Neuronal stem cell (in vitro differentiated cells): Measurements from ENCODE around the gene CARD16. TPM values are rescaled to one million over a fixed set of nuclear protein-coding genes. Genes with fewer than 3 reads are reported as not detected.
"Not testable (repeated sequence)": the region's sequence is repeated elsewhere in the genome, so short reads cannot be mapped to it uniquely, and the experiment has no call there.

ENCODE experiments used
- DNase-seq: peaks from one replicate; pipeline ENCODE4 v3.0.0-alpha.2; 2013; ENCODE audit warnings: low spot score
- H2AFZ ChIP-seq: one replicate; pipeline ENCODE4 v1.6.1; 2013; ENCODE audit warnings: mild to moderate bottlenecking, low read length, inconsistent platforms
- H2AK5ac ChIP-seq: 2 replicates; pipeline ENCODE4 v1.6.1; 2013; ENCODE audit warnings: low read depth, mild to moderate bottlenecking, inconsistent platforms, low read length, moderate library complexity, mixed read lengths
- H2BK120ac ChIP-seq: 2 replicates; pipeline ENCODE4 v1.6.1; 2013; ENCODE audit warnings: low read depth, mild to moderate bottlenecking, inconsistent platforms, low read length, moderate library complexity, mixed read lengths
- H2BK12ac ChIP-seq: one replicate; pipeline ENCODE4 v1.6.1; 2013; ENCODE audit warnings: low read length, inconsistent platforms
- H2BK15ac ChIP-seq: 2 replicates; pipeline ENCODE4 v1.6.1; 2013; ENCODE audit warnings: mild to moderate bottlenecking, low read length, inconsistent platforms, mixed read lengths
- H2BK5ac ChIP-seq: one replicate; pipeline ENCODE4 v1.6.1; 2013; ENCODE audit warnings: inconsistent platforms, mild to moderate bottlenecking, low read length, moderate library complexity
- H3K14ac ChIP-seq: one replicate; pipeline ENCODE4 v1.6.1; 2013; ENCODE audit warnings: low read length, inconsistent platforms
- H3K18ac ChIP-seq: 2 replicates; pipeline ENCODE4 v1.6.1; 2013; ENCODE audit warnings: low read length, inconsistent platforms
- H3K23ac ChIP-seq: 2 replicates; pipeline ENCODE4 v1.6.1; 2013; ENCODE audit warnings: low read depth, mild to moderate bottlenecking, mixed read lengths, low read length, inconsistent platforms; ENCODE audit not compliant: poor library complexity
- H3K27ac ChIP-seq: replicated peaks from 3 replicates; pipeline ENCODE4 v1.5.1; 2013; ENCODE audit warnings: low read length, inconsistent platforms
- H3K27me3 ChIP-seq, 3 experiments: 2 replicates each; pipeline ENCODE4 v1.6.1; 2013; ENCODE audit warnings: low read length in 3 of 3, mild to moderate bottlenecking in 2 of 3, inconsistent platforms in 1 of 3, low read depth in 1 of 3, mixed read lengths in 1 of 3, moderate library complexity in 1 of 3; ENCODE audit not compliant: control insufficient read depth in 3 of 3, insufficient read depth in 3 of 3
- H3K36me3 ChIP-seq, 2 donors: replicated peaks in 1 of 2; 2 replicates each; pipeline ENCODE4 v1.6.1; 2013; ENCODE audit warnings: low read length in 2 of 2; ENCODE audit not compliant: control insufficient read depth in 2 of 2, insufficient read depth in 2 of 2
- H3K4ac ChIP-seq: 2 replicates; pipeline ENCODE4 v1.6.1; 2013; ENCODE audit warnings: inconsistent platforms, mild to moderate bottlenecking, low read length, moderate library complexity
- H3K4me1 ChIP-seq, 2 donors: 1 replicate in 1 of 2; 2 replicates in 1 of 2; pipeline ENCODE4 v1.6.1; 2013; ENCODE audit warnings: low read length in 2 of 2, low read depth in 1 of 2; ENCODE audit not compliant: control insufficient read depth in 2 of 2, insufficient read depth in 1 of 2
- H3K4me2 ChIP-seq: one replicate; pipeline ENCODE4 v1.6.1; 2013; ENCODE audit warnings: mild to moderate bottlenecking, low read length, inconsistent platforms; ENCODE audit not compliant: insufficient read depth, poor library complexity, severe bottlenecking
- H3K4me3 ChIP-seq, 2 donors: 2 replicates each; pipeline ENCODE4 v1.5.1; 2013; ENCODE audit warnings: low read length in 2 of 2, mild to moderate bottlenecking in 2 of 2, inconsistent platforms in 1 of 2, moderate library complexity in 1 of 2
- H3K79me1 ChIP-seq: one replicate; pipeline ENCODE4 v1.6.1; 2013; ENCODE audit warnings: low read depth, mild to moderate bottlenecking, inconsistent platforms, low read length, moderate library complexity
- H3K9ac ChIP-seq: one replicate; pipeline ENCODE4 v1.6.1; 2013; ENCODE audit warnings: mild to moderate bottlenecking, low read depth, low read length, inconsistent platforms; ENCODE audit not compliant: poor library complexity
- H3K9me3 ChIP-seq, 2 donors: replicated peaks in 1 of 2; 2 replicates each; pipeline versions ENCODE3 to v1.6.1; 2013; ENCODE audit warnings: low read length in 2 of 2, mild to moderate bottlenecking in 2 of 2, inconsistent platforms in 1 of 2, low read depth in 1 of 2, mixed read lengths in 1 of 2, moderate library complexity in 1 of 2; ENCODE audit not compliant: control insufficient read depth in 2 of 2, insufficient read depth in 1 of 2
- H4K8ac ChIP-seq: one replicate; pipeline ENCODE4 v1.6.1; 2013; ENCODE audit warnings: low read depth, mild to moderate bottlenecking, inconsistent platforms, low read length, moderate library complexity
- H4K91ac ChIP-seq: one replicate; pipeline ENCODE4 v1.6.1; 2013; ENCODE audit warnings: low read length, low read depth, mild to moderate bottlenecking, inconsistent platforms; ENCODE audit not compliant: poor library complexity
- WGBS, 2 donors: extraction: QIAGEN DNeasy Blood & Tissue Kit; methylation state at CpG; one replicate each; pipeline ENCODE4 v1.1.7; 2013; ENCODE audit warnings: missing lambda C conversion rate in 2 of 2, mixed read lengths in 1 of 2; ENCODE audit not compliant: insufficient read length in 2 of 2, insufficient replicate concordance in 1 of 2; ENCODE audit errors: extremely low coverage in 2 of 2; 5-methylcytosine and 5-hydroxymethylcytosine counted together
- polyA plus RNA-seq, 2 experiments: library from polyadenylated mRNA; stranded (reverse); fragments of 200-250 nt; gene quantifications; one replicate each; pipeline ENCODE4 v1.2.3, GENCODE V29; 2013

Gene CARD16
- polyA plus RNA-seq (2013, experiment 1 of 2), result not detected
- polyA plus RNA-seq (2013, experiment 2 of 2), result not detected

DNA sequence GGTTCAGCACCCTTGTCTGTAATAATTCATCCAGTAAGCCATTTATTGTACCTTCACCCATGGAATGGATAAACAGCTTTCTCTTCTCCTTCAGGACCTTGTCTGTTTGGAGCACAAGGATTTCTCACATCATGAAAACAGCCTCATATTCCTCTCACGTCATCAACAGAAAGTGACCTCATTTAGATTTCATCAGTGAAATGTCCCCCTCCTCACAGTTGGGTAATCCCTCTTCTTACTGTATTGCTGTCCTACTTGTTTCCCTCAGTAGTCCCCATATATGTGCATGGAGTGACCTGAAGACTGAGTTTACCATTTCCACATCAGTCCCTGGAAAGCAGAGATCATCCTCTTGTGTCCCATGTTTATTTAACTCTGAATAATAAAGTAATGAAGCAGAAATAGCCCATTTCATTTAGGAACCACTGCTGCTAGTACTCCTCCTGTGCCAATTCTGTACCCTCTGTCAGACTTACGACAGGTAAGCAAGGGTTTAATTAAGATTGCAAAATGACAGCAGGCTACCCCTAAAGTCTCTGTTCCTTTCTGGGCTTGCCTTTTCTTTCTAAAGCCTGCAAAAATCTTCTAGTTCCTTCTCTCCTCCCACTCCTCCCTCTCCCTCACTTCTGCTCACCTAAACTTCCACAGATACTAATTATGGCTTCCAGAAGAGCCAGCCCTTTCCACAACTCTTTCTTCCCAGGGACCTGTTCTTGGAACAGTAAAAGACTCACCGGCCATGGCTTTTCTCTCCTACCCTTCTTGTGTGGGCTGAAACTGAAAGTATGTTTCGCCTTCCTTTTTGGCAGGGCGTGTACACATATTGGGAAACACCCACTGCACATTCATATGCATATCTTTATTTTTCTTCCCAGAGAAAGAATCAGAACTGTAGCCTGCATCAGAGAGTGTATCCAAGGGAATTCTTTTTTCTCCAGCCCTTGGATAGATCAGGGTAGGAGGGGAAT is at the start of gene CARD16:
Gene CARD16 (minus strand): TSS at position 779 of the 968 bp plus-strand sequence. CDS start 38 bp downstream, at position 741.
- H2AFZ ChIP-seq, result peak within 1 kb of the TSS; percentile 33
- H2BK15ac ChIP-seq, H3K27ac ChIP-seq, H3K4me2 ChIP-seq, H3K23ac ChIP-seq, H3K9ac ChIP-seq, H3K18ac ChIP-seq, H3K79me1 ChIP-seq, H2BK120ac ChIP-seq, H3K4me3 ChIP-seq, H4K91ac ChIP-seq, H2BK5ac ChIP-seq, H4K8ac ChIP-seq, DNase-seq, H3K27me3 ChIP-seq, H3K4ac ChIP-seq, H3K9me3 ChIP-seq, H3K4me1 ChIP-seq, H2AK5ac ChIP-seq, H2BK12ac ChIP-seq, H3K14ac ChIP-seq, H3K36me3 ChIP-seq: not testable (repeated sequence)
- WGBS, 2 donors, result no CpG with 5 or more reads among the region's 5 CpGs

DNA sequence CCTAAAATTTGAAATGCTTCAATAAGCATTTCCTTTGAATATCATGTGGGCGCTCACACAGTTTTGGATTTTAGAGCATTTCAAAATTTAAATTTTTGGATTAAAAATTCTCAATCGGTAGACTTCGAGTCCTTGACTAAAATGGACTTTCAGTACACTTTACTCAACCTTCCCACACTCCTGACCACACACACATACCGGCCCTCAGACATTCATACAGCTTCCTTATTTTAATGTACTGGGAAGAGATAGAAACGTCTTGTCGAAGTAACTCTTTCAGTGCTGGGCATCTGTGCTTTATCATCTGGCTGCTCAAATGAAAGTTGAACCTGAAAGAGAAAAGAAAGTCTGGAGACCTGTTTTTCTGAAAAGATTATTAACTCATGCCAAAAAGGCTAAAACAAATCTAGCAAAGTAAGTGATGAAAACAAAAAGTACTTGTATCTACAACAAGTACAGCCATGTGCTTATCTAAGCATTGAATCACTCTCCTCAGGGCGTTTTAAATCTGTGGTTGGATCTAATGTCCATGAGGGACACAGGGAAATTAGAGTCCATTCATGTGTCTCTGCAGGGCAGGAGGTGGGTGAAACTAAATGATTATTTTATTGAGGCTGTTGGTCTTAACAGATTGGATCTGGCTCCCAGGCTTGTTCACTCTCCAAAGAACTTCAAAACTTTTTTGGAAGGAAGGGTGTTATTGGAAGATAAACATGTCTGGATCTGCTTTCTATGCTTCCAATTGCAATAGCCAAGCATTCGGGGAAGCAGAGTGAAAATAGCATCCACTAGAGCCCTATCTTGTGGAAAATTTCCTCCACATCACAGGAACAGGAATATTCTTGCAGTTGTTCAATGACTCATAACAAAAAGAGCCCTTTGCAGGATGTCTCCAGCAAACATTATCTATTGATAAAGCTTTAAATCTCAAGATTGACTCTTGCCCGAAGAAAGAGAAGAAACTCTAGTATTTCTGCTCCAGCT is 47.4 kb upstream of the CARD16 start:
- H3K9ac ChIP-seq, result no peak overlapping the region
- H3K36me3 ChIP-seq, result no peaks in the 10 kb centered on the region
- H2AK5ac ChIP-seq, result no peak overlapping the region
- H3K27ac ChIP-seq, result no peak overlapping the region
- H3K79me1 ChIP-seq, result no peaks in the 10 kb centered on the region
- H3K4ac ChIP-seq, result no peak overlapping the region
- H2AFZ ChIP-seq, result no peak overlapping the region
- no peak overlapping the region for H3K4me3 ChIP-seq
- no peak for DNase-seq
- H3K4me1 ChIP-seq, result no peaks in the 10 kb centered on the region
- H3K27me3 ChIP-seq, result no peaks in the 10 kb centered on the region
- H3K9me3 ChIP-seq, result no peaks in the 10 kb centered on the region
- H3K23ac ChIP-seq, result no peak overlapping the region
- no peak overlapping the region for H4K91ac ChIP-seq
- no CpG with 5 or more reads among the region's 9 CpGs for WGBS, 2 donors
- no peak overlapping the region for H2BK5ac ChIP-seq
- no peak overlapping the region for H3K14ac ChIP-seq
- H2BK12ac ChIP-seq, result no peak overlapping the region
- H4K8ac ChIP-seq, result no peak overlapping the region
- H3K4me2 ChIP-seq, result no peak overlapping the region
- H3K18ac ChIP-seq, result no peak overlapping the region
- H2BK15ac ChIP-seq, result no peak overlapping the region
- H2BK120ac ChIP-seq, result no peak overlapping the region

- no peak overlapping the region for H2BK12ac ChIP-seq
- no peak overlapping the region for H2BK5ac ChIP-seq
- no peak overlapping the region for H3K4me2 ChIP-seq
- no peaks in the 10 kb centered on the region for H3K36me3 ChIP-seq
- no peak overlapping the region for H3K27ac ChIP-seq
- DNase-seq, result no peak
- no peak overlapping the region for H2AK5ac ChIP-seq
- H3K4me1 ChIP-seq, result peaks cover 0 to 6% of the 10 kb centered on the region in 2 donors
- no peak overlapping the region for H3K23ac ChIP-seq
- no peak overlapping the region for H3K18ac ChIP-seq
- no peak overlapping the region for H2BK15ac ChIP-seq
- no peak overlapping the region for H3K4ac ChIP-seq
- no peaks in the 10 kb centered on the region for H3K27me3 ChIP-seq
- no peaks in the 10 kb centered on the region for H3K9me3 ChIP-seq
- no peak overlapping the region for H3K14ac ChIP-seq
- WGBS, 2 donors, result no CpG with 5 or more reads among the region's 5 CpGs
- H3K9ac ChIP-seq, result no peak overlapping the region
- H4K8ac ChIP-seq, result no peak overlapping the region
- H4K91ac ChIP-seq, result no peak overlapping the region
- H2BK120ac ChIP-seq, result no peak overlapping the region
- no peaks in the 10 kb centered on the region for H3K79me1 ChIP-seq
- peak overlapping the region; percentile 48 for H2AFZ ChIP-seq
- no peak overlapping the region for H3K4me3 ChIP-seq
These were observed 36.4 kb upstream of the CARD16 start for GRCh38 chr11:105081412-105082150.
